HG02798 (cell line): ENCODE data around the gene DGLUCY.
"Not testable (repeated sequence)": the region's sequence is repeated elsewhere in the genome, so short reads cannot be mapped to it uniquely, and the experiment has no call there.

ENCODE experiments used
- ATAC-seq: cut with Tn5 transposase; IDR thresholded peaks from one replicate; pipeline ENCODE4 v1.9.1; 2021; ENCODE audit warnings: mild to moderate bottlenecking; ENCODE audit not compliant: unreplicated experiment, poor library complexity

The DGLUCY gene

DNA sequence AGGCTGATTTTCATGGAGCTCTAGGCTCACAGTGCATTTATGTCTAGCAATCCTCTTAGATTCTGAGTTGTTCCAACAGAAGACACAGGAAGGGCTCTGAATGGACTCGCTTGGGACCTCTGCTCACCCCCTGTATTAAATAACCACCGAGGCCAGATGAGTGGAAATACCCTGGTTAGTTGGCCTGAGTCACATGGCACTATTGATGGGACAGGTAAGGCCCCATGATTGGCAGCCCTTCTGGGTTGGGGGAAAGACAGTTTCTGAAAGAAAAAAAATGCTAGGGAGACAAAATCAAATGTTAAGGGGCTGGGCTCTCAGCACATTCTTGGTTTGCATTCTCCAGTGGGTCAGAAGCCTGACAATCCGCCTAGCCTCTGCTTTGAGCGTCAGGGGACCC lies 14.8 kb downstream of the DGLUCY start:
- ATAC-seq: peak; percentile 42

DNA sequence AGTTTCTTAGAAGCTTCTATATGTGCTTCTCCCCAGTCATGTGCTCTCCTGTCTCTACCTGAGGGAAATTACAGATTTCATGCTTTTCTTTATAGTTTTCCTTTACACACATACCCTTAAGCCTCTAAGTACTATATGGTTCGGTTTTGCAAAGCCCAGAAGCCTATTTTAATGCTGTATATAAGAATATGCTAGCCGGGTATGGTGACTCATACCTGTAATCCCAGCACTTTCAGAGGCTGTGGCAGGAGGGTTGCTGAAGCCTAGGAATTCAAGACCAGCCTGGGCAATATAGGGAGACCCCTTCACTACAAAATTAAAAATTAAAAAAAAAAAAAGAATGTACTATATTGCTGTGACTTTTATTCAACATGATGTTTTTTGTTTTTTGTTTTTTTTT lies 15.4 kb downstream of the DGLUCY start:
- ATAC-seq: no peak

DNA sequence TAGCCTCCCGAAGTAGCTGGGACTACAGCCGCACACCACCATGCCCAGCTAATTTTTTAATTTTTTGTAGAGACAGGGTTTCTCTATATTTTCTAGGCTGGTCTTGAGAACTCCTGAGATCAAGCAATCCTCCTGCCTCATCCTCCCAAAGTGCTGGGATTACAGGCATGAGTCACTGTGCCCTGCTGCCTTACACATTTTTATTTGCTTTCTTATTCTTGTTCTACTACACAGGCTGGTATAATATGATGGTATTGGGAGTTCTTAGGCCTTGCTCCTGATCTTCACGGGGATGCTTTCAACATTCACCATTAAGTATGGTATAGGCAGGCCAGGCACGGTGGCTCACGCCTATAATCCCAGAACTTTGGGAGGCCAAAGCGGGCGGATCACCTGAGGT lies 21.2 kb downstream of the DGLUCY start:
- ATAC-seq: no peak

DNA sequence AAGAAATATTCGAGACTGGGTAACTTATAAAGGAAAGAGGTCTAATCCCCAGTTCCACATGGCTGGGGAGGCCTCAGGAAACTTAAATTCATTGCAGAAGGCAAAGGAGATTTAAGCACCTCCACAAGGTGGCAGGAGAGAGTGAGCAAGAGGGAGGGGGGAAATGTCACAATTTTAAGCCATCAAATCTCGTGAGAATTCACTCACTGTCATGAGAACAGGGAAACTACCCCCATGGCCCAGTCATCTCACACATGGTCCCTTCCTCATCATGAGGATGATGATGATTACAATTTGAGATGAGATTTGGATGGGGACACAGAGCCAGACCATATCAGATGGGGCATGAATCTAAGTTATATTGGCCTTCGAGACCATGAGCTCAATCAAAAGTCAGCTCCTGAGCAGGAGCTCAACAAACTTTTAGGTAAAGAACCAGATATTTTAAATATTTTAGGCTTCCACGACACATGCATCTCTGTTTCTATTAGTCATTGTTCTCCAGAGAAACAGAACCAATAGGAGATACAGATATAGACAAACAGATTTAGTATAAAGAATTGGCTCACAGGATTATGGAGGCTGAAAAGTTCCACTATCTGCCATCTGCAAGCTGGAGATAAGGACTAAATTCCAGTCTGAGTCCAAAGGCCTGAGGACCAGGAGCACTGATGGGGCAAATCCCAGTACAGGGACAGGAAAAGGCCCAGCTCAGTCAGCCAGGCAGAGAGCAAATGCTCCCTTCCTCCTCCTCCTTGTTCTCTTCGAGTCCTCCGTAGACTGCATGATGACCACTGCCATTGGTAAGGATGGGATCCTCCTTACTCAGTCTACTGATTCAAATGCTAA lies 24.9 kb downstream of the DGLUCY start:
- no peak for ATAC-seq

DNA sequence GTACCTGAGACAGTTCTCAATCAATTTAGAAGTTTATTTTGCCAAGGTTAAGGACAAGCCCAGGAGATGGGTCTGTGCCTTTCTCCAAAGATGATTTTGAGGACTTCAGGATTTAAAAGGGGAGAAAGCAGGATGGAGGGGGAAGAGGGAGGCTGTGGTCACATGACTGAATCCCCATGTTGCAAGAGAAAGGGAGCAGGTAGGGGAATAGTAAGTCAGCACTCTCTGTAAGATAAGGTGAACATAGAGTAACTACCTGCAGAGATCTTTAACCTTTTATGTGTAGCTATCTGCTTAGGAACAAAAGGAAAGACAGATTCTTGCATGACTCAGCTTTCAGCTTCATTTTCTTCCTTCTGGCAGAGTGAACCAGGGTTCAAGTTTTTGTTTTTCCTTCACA lies 25.9 kb downstream of the DGLUCY start:
- no peak for ATAC-seq

DNA sequence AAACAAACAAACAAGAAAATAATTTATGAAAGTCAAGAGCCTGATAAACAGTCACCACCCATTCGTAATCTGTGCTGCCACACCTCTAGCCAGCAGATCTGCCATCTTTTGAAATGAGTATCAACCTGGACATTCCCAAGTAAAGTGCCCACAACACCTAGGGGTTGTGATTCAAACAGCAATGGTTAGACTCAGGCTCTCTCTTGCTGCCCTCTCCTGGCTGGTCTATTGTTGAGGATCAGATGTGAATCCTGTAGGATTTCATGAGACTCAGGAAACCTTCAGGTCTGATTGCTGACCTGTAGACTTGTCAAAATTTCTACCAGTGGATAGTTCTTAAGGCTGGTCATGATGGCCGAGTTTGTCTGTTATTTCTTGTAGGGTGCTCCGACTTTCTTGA lies 26.8 kb downstream of the DGLUCY start:
- no peak for ATAC-seq

DNA sequence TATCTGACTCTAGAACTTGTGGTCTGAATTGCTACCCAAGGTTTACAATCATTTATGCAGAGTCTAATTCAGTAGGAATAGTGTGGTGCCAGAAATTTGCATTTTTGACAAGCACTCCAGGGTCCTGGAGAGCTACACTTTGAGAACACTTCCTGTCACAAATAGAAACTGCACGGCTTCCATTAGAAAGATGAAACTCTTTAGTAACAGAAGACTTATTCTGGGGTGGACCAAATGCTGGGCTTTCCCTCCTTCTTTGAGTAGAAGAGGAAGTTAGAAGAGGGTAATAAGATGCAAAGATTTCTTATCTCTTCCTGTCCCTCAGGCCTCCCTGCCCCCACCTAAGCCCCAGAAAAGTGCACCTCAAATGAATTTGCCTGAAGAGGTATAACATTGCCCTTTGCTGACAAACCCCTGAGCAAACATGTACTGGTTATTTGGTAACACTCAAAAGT lies 28.4 kb downstream of the DGLUCY start:
- ATAC-seq: peak; percentile 83

DNA sequence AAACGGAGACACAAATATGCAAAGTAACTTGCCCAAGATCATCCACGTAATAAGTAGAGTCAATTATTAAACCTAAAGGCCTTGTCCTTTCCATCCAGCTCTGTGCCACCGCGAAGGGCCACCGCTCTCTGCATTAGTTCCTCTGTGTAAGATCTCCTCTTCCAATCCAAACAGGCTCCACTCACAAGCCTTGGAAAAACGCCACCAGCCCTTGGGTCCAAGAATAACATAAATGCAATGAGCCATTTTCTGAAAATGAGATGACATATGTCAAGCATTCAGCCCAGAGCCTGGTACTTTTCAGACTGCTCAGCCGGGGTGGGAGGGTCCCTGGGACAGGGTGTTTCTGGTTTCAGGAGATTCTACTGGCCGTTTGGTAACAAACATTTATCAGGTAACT lies 30.0 kb downstream of the DGLUCY start:
- no peak for ATAC-seq

DNA sequence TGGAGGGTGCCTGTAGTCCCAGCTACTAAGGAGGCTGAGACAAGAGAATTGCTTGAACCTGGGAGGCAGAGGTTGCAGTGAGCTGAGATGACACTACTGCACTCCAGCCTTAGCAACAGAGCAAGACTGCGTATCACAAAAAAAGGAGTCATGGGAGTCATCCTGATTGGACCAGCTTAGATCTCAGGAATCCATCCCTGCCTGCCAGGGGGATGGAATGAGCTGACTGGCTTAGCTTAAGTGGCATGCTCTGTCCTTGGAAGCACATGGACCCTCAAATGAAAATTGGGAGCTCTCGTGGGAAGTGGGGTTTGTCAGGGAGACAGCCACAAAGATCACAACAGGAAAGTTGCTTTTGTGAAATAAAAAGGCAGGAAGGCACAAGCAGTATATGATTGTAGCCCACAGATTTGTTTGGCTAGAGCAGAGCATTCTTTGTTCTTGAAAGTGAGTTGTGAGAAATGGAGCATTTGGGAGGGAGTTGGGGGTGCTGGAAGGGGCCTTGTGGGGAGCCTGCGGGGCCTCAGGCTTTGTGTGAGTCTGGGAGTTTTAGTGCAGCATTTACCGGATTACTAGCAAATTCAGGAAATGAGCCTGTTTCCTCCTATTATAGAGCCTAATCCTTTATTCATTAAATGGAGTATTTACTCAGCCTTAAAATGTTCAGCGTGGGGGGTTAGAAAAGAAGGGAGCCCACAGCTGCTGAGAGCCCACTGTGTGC lies 30.7 kb downstream of the DGLUCY start:
- no peak for ATAC-seq

DNA sequence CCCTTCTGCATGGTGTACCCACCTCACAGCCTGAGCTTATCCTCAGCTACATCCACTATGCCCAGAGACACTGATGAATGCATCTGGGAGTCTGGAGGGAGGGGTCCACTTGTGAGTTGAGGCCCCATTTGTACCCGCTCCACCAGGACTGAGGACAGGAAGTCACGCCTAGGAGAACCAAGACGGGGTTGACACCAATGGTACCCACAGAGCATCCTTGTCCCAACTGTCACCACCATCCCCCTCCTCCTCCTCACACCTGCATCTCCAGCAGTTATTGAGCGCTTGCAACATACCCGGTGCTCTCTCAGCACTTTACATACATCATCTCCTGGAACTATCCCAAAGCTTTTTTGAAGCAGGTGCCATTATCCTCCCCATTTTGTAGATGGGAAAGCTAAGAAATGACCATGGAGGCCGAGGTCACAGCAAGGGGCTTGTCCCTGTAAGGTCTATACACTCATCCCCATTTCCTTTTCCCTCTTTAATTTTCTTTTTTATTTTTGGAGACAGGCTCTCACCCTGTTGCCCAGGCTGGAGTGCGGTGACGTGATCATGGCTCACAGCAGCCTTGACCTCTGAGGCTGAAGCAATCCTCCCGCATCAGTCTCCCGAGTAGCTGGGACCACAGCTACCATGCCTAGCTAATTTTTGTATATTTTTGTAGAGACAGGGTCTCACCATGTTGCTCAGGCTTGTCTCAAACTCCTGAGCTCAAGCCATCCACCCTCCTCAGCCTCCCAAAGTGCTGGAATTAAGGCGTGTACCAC lies 31.7 kb downstream of the DGLUCY start:
- no peak for ATAC-seq

DNA sequence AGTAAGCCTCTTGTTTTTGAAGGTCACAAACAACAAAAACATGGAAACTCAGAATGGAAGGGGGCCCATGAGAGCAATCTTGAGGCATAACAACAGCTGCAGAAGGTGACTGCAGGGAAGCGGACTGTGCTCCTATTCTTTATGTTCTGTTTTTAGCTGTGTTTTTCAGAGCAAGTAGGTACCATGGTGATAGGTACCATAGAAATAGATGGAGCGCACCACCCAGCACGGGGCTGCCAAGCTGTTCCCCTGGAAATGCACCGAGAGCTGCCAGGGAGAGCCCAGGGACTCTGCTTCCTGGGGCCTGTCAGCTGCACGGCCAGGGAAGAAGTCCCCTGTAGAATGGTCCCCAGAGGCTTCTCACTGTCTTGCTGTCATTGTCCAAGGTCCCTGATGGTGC lies 32.8 kb downstream of the DGLUCY start:
- ATAC-seq: no peak

DNA sequence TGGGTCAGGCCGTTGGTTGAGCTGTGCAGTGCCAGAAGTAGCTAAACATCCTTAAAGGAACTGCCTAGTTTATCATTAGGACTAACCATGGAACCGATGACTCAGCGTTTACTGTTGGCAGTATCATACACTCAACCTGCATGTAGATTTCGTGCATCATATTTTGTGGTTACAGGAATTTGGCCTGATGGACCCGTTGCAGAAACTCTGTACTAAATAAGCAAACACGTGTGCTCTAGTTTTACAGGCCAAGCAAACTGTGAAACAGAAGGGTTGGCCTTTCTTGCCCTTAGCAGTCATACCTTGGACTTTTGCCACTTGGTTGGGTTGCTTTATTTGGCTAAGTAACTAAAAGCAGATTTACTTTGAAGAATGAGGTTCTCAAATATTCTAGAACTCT lies 35.6 kb downstream of the DGLUCY start:
- no peak for ATAC-seq

DNA sequence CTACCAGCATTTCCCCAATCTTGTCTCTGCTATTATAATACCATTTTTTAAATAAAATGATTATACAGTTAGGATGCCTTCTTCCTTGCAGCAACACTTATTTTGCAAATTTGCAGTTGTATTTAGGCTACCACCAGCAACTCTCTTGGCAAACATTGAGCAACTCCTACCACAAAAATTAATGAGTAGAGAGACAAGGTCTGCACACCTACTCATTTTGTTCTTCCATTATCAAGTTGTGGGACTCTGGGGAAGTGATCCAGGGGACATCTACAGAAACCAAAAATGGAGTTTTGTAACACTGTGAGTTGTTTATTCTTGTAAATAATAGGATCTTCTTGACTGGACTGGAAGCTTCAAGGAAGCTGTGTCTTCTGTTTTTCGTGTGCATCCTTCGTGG lies 38.6 kb downstream of the DGLUCY start:
- ATAC-seq: no peak

DNA sequence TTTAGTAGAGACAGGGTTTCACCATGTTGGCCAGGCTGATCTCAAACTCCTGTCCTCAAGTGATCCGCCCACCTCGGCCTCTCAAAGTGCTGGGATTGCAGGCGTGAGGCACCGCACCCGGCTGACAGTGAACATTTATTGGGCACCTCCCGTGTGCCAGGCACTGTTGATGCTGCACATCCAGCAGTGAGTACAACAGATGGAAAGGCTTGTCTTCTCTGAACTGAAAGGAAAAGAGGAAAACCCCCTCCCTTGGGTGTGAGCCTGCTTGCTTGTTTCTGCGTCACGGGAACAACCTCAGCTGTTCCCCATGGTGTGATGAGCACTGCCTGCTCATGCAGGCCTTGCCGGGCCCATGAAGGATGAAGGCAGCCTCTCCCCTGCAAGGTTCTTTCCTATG lies 39.5 kb downstream of the DGLUCY start:
- no peak for ATAC-seq

DNA sequence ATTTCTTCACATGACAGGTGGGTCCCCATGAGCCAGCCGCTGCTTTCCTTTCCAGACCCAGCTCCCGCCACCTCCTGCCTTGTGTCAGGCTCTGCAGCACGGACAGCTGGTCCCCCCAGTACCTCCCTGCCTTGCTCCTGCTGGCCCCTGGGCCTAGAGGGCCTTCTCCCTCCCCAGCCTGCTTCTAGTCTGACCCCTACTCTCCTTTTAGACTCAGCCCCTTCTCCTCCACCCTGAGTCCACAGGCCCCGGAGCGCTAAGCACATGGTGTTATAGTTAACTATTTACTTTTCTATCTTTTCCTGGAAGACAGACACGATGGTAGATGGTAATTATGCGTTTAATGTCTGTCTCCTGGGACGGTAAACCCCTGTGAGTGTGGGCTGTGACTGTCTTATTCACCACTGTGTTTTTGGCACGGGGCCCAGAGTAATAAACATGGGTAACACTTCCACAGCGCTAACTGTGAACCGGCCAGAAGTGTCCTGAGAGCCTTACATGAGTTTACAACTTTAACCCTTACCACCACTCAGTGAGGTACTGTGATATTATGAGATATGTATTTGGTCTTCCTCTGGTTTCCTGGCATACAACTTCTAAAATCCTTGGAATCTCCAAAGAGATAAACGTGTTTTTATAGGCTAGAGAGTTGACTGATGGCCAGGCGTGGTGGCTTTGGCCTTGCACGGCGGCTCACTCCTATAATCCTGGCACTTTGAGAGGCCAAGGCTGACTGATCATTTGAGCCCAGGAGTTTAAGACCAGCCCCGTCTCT lies 41.2 kb downstream of the DGLUCY start:
- ATAC-seq: no peak

DNA sequence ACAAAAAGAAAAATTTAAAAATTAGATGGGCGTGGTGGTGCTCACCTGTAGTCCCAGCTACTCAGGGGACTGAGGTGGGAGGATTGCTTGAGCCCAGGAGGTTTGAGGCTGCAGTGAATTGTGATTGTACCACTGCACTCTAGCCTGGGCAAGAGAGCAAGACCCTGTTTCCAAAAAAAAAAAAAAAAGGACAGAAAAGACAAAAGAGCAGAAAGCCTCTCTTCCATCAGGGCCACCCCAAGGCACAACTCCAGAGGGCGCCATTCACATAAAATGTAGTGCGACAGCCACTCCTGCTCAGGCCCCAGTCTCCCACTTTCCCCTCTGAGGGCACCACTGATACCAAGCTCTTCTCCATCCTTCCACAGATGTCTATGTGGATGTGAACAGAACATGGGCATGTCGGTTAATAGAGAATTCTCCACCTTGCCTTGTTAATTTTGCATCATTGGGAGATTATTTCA lies 41.8 kb downstream of the DGLUCY start:
- ATAC-seq: no peak

DNA sequence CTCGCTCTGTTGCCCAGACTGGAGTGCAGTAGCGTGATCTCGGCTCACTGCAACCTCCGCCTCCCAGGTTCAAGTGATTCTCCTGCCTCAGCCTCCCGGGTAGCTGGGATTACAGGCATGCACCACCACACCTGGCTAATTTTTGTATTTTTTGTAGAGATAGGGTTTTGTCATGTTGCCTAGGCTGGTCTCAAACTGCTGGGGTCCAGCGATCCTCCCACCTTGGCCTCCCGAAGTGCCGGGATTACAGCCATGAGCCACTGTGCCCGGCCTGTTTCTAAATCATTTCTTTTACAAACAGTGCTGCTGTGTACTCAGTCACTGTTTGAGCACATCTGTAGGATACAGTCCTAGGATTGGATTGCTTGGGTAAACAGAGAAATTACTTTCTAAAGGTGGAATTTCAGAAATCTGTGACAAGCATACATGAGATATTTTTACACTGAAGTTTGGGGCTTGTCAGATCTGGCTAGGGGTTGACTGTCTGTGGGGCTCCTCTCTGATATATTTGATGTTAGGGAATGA lies 42.3 kb downstream of the DGLUCY start:
- ATAC-seq: not testable (repeated sequence)

DNA sequence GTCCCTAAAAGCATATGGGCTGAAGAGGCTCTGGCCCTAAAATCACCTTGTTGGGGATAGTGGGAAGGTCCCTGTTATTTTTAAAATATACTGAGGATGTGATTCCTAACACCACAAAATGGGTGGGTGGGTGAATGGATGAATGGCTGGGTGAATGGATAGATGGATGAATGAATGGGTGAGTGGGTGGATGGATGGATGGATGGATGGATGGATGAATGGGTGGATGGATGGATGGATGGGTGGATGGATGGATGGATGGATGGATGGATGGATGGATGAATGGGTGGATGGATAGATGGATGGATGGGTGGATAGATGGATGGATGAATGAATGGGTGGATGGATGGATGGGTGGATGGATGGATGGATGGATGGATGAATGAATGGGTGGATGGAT lies 43.0 kb downstream of the DGLUCY start:
- not testable (repeated sequence) for ATAC-seq

DNA sequence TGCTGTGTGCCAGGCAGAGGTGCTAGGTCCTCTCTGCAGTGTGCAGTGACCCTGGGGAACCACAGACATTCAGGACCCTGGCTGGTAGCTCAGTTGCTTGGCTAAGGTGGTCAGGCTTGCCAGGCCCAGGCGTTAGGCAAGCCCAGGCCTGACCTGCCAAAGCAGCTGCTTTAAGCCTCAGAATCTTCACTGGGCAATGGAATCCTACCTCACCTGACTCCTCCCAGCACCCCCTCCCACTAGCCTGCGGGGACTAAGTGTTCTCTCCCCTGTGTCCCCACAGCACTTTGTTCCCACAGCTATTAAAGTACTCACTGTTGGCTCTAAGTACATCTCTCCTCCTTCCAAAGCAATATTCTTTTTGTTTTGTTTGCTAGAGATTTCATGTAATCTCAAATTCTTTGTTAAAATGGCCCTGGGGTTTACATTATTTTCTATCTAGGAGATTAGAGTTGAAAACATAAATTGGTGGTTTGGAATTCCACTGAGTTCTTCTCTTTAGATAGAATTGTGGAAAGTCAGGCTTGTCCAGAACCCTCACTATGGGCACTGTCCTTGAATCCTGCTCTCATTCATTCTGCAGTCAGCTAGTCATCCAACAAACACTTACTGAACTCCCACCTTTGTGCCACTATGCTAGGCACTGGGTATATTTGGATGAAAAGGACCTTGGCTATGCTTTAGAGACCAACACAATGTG lies 44.4 kb downstream of the DGLUCY start:
- ATAC-seq: no peak
